PC-3 (cell line): ENCODE results near the gene HSF4. TPM values are rescaled to one million over a fixed set of nuclear protein-coding genes. Genes with fewer than 3 reads are reported as not detected.

Source experiments
- ATAC-seq: fragments of 200-7000 bp; cut with Tn5 transposase; 2 replicates; pipeline ENCODE4 v1.9.1; 2020; ENCODE audit warnings: mild to moderate bottlenecking, moderate library complexity
- BruUV-seq: library from RNA; stranded (reverse); fragments of 400-500 nt; replicated peaks from 2 replicates; lab custom pipeline; 2021; lab: Mats Ljungman, UMichigan
- CTCF ChIA-PET: fragments of 300-600 bp; sonication (Branson Sonifier 250); formaldehyde crosslinking; loops from one replicate; lab custom pipeline; 2022; ENCODE audit warnings: antibody characterized with exemption; lab: Charles Lee
- POLR2A ChIA-PET: fragments of 300-600 bp; sonication (Branson Sonifier 250); formaldehyde crosslinking; loops from one replicate; lab custom pipeline; 2022; ENCODE audit warnings: antibody characterized with exemption; ENCODE audit not compliant: unreplicated experiment; lab: Charles Lee
- DNase-seq: peaks from one replicate; pipeline ENCODE4 v3.0.0-alpha.2; 2015
- H2AFZ ChIP-seq: fragments of 300-600 bp; sonication (generic); 2 replicates; pipeline ENCODE4 v1.6.0; 2016; ENCODE audit warnings: antibody characterized with exemption, low read length
- H3F3A ChIP-seq: fragments of 300-600 bp; sonication (generic); one replicate; pipeline ENCODE4 v1.6.0; 2017; ENCODE audit warnings: antibody characterized with exemption, low read length, control low read depth, mild to moderate bottlenecking; ENCODE audit not compliant: unreplicated experiment
- H3K27ac ChIP-seq: fragments of 300-600 bp; sonication (generic); 2 replicates; pipeline ENCODE4 v1.5.1; 2016; ENCODE audit warnings: mild to moderate bottlenecking, low read length
- H3K27me3 ChIP-seq: fragments of 300-600 bp; sonication (generic); 2 replicates; pipeline ENCODE4 v1.6.1; 2016; ENCODE audit warnings: low read length, mixed read lengths
- H3K36me3 ChIP-seq: fragments of 300-600 bp; sonication (generic); 2 replicates; pipeline ENCODE4 v1.6.1; 2016; ENCODE audit warnings: low read depth, mixed run types, low read length, mixed read lengths
- H3K4me1 ChIP-seq: fragments of 300-600 bp; sonication (generic); 2 replicates; pipeline ENCODE4 v1.5.1; 2016; ENCODE audit warnings: low read length; ENCODE audit not compliant: insufficient read depth
- H3K4me2 ChIP-seq: fragments of 300-600 bp; sonication (generic); 2 replicates; pipeline ENCODE4 v1.6.0; 2016; ENCODE audit warnings: low read length
- H3K4me3 ChIP-seq: fragments of 300-600 bp; sonication (generic); 2 replicates; pipeline ENCODE4 v1.5.1; 2016; ENCODE audit warnings: mild to moderate bottlenecking, low read length, mixed read lengths
- H3K79me2 ChIP-seq: fragments of 300-600 bp; sonication (generic); 2 replicates; pipeline ENCODE4 v1.6.1; 2017; ENCODE audit warnings: low read length, mixed read lengths
- H3K9ac ChIP-seq: fragments of 300-600 bp; sonication (generic); 2 replicates; pipeline ENCODE4 v1.6.0; 2016; ENCODE audit warnings: mild to moderate bottlenecking, low read length
- H3K9me2 ChIP-seq: fragments of 300-600 bp; sonication (generic); replicated peaks from 2 replicates; pipeline ENCODE4 v1.6.1; 2016; ENCODE audit warnings: mixed run types, low read length, mixed read lengths
- H3K9me3 ChIP-seq: fragments of 300-600 bp; sonication (generic); 2 replicates; pipeline ENCODE4 v1.6.1; 2016; ENCODE audit warnings: low read length, mixed read lengths
- H4K20me1 ChIP-seq: fragments of 300-600 bp; sonication (generic); 2 replicates; pipeline ENCODE4 v1.6.1; 2016; ENCODE audit warnings: low read length, mixed read lengths
- CTCF ChIP-seq: fragments of 300-600 bp; sonication (generic); conservative IDR thresholded peaks from 2 replicates; pipeline ENCODE4 v1.5.1; 2017; ENCODE audit warnings: antibody characterized with exemption, low read depth, mild to moderate bottlenecking, low read length
- EZH2 ChIP-seq: fragments of 300-600 bp; sonication (generic); IDR thresholded peaks from one replicate; pipeline ENCODE4 v1.6.1; 2017; ENCODE audit warnings: antibody characterized with exemption, mild to moderate bottlenecking, low read length; ENCODE audit not compliant: unreplicated experiment
- EZH2phosphoT487 ChIP-seq: fragments of 300-600 bp; sonication (generic); IDR thresholded peaks from 2 replicates; pipeline ENCODE4 v1.6.1; 2018; ENCODE audit warnings: mild to moderate bottlenecking, antibody characterized with exemption, low read length, borderline replicate concordance
- intact Hi-C: fragments of 100-400 bp; cut with micrococcal nuclease; formaldehyde crosslinking; loops from 2 replicates; pipeline ENCODE4 v1.9.0; 2023
- total RNA-seq: library from RNA; depleted of rRNA; stranded (reverse); fragments of >200 nt; gene quantifications from 2 replicates; pipeline ENCODE4 v1.2.3, GENCODE V29; 2014

The HSF4 gene
- total RNA-seq, 1 experiment from 2014 or later = 20.6 TPM

GRCh38 chr16:67150833-67151396 is 13.6 kb upstream of the HSF4 start, which contains the start of gene B3GNT9:
Gene B3GNT9, minus strand, starts transcription at chr16:67150998. Its CDS starts 513 bp downstream, at chr16:67150485.
- intact Hi-C loops = no loop called here
- Histone ChIP-seq H4K20me1 (no peaks in the 10 kb centered on the region), H3K4me3 (peak within 1 kb of the TSS; percentile 74), H3F3A (no peaks in the 10 kb centered on the region), H3K9me2 (no peaks in the 10 kb centered on the region), H3K36me3 (no peaks in the 10 kb centered on the region), H2AFZ (peak within 1 kb of the TSS; percentile 83), H3K27ac (no peak within 1 kb of the TSS), H3K79me2 (no peaks in the 10 kb centered on the region), H3K4me2 (peak within 1 kb of the TSS; percentile 90), H3K4me1 (0 out of 2 replicates have a peak, but pooled peaks cover 3% of the 10 kb centered on the region), H3K9ac (peak within 1 kb of the TSS; percentile 50), H3K9me3 (no peaks in the 10 kb centered on the region), H3K27me3 (no peaks in the 10 kb centered on the region)
- DNase-seq = no peak
- POLR2A ChIA-PET = no interaction called here
- TF ChIP-seq CTCF (no peak), EZH2phosphoT487 (no peak), EZH2 (no peak)
- no TSS peak for BruUV-seq
- peak; percentile 65 for ATAC-seq
- CTCF ChIA-PET = interaction anchor here (0.7 kb wide), 1 partner anchor 133 kb away, joined by 3 read pairs; no protein-coding TSS in a partner anchor

GRCh38 chr16:67151431-67152097 is 13.0 kb upstream of the HSF4 start:
- intact Hi-C loops = no loop called here
- peak overlapping the region; percentile 90; the same call in 1 of the 2 replicates for H3K4me2 ChIP-seq

More at GRCh38 chr16:67151431-67152097, 13.0 kb upstream of the HSF4 start:
- Histone ChIP-seq H3K4me1 (0 out of 2 replicates have a peak, but pooled peaks cover 3% of the 10 kb centered on the region), H4K20me1 (no peaks in the 10 kb centered on the region), H3F3A (no peaks in the 10 kb centered on the region), H3K36me3 (no peaks in the 10 kb centered on the region), H3K27ac (no peak overlapping the region), H3K4me3 (no peak overlapping the region; the same call in 1 of the 2 replicates), H2AFZ (peak overlapping the region; percentile 83), H3K9ac (no peak overlapping the region), H3K79me2 (no peaks in the 10 kb centered on the region), H3K9me2 (no peaks in the 10 kb centered on the region), H3K27me3 (no peaks in the 10 kb centered on the region), H3K9me3 (no peaks in the 10 kb centered on the region)
- CTCF ChIA-PET = no interaction called here
- POLR2A ChIA-PET = no interaction called here
- BruUV-seq = no TSS peak
- no peak for ATAC-seq
- DNase-seq = no peak
- no peak for TF ChIP-seq EZH2phosphoT487
- TF ChIP-seq CTCF = no peak
- TF ChIP-seq EZH2 = no peak
